Naive B cell (primary cell): Measurements from ENCODE around the gene HIF3A. TPM values are rescaled to one million over a fixed set of nuclear protein-coding genes. Genes with fewer than 3 reads are reported as not detected.
"Not testable (repeated sequence)": the region's sequence is repeated elsewhere in the genome, so short reads cannot be mapped to it uniquely, and the experiment has no call there.

Source experiments
- ATAC-seq, 2 donors: fragments of 150-1000 bp; cut with Tn5 transposase; 2 replicates each; pipeline ENCODE4 v1.10.0; 2021; ENCODE audit warnings: low read depth in 2 of 2, mild to moderate bottlenecking in 2 of 2, moderate library complexity in 2 of 2
- DNase-seq: peaks from one replicate; pipeline ENCODE4 v3.0.0; 2022
- H3K27ac Mint-ChIP-seq, 6 donors: one replicate each; pipeline ENCODE4 v1.8.0; 2020 to 2022; ENCODE audit warnings: mild to moderate bottlenecking in 6 of 6, mixed read lengths in 6 of 6, moderate library complexity in 5 of 6, inconsistent platforms in 2 of 6
- H3K27me3 Mint-ChIP-seq, 3 donors: one replicate each; pipeline ENCODE4 v1.8.0; 2021 to 2022; ENCODE audit warnings: mixed read lengths in 3 of 3, mild to moderate bottlenecking in 1 of 3
- H3K36me3 Mint-ChIP-seq, 2 donors: one replicate each; pipeline ENCODE4 v1.8.0; 2020 to 2022; ENCODE audit warnings: mixed read lengths in 2 of 2, inconsistent platforms in 1 of 2, mild to moderate bottlenecking in 1 of 2
- H3K4me1 Mint-ChIP-seq, 3 donors: one replicate each; pipeline ENCODE4 v1.8.0; 2020 to 2022; ENCODE audit warnings: mixed read lengths in 3 of 3, inconsistent platforms in 1 of 3, mild to moderate bottlenecking in 1 of 3, moderate library complexity in 1 of 3
- H3K4me3 Mint-ChIP-seq, 8 donors: one replicate each; pipeline ENCODE4 v1.8.0; 2020 to 2022; ENCODE audit warnings: mild to moderate bottlenecking in 8 of 8, mixed read lengths in 8 of 8, moderate library complexity in 8 of 8, inconsistent platforms in 2 of 8
- H3K9me3 Mint-ChIP-seq, 7 donors: one replicate each; pipeline ENCODE4 v1.8.0; 2020 to 2022; ENCODE audit warnings: mixed read lengths in 7 of 7, mild to moderate bottlenecking in 5 of 7, inconsistent platforms in 2 of 7, moderate library complexity in 1 of 7
- polyA plus RNA-seq, 6 donors: library from polyadenylated mRNA; unstranded; fragments of 300-500 nt; fragmentation: Illumina TruSeq; gene quantifications; one replicate each; pipeline ENCODE4 v1.2.3, GENCODE V29; 2021; ENCODE audit warnings: low read depth in 6 of 6

HIF3A gene
- polyA plus RNA-seq, 6 donors from 2014 or later, result not detected

GRCh38 chr19:46321653-46322052 lies 24.8 kb downstream of the HIF3A start:
- Mint-ChIP-seq H3K27me3 (peaks cover 0 to 13% (median 6%) of the 10 kb centered on the region in 3 donors), H3K27ac (no peak overlapping the region), H3K9me3 (peaks cover 5 to 15% (median 12%) of the 10 kb centered on the region in 7 donors), H3K4me3 (no peak overlapping the region), H3K4me1 (no peaks in the 10 kb centered on the region), H3K36me3 (peaks cover 8 to 15% of the 10 kb centered on the region in 2 donors)
- ATAC-seq (no peak), DNase-seq (no peak)

GRCh38 chr19:46323227-46323626 lies 26.4 kb downstream of the HIF3A start:
- peaks cover 15 to 17% of the 10 kb centered on the region in 2 donors for H3K36me3 Mint-ChIP-seq
- H3K4me1 Mint-ChIP-seq, DNase-seq: not testable (repeated sequence)

GRCh38 chr19:46324277-46324676 lies 27.4 kb downstream of the HIF3A start:
- no peak for ATAC-seq
- Mint-ChIP-seq H3K9me3 (peaks cover 11 to 35% (median 29%) of the 10 kb centered on the region in 7 donors), H3K4me1 (no peaks in the 10 kb centered on the region), H3K27ac (no peak overlapping the region), H3K36me3 (peaks cover 17 to 20% of the 10 kb centered on the region in 2 donors), H3K4me3 (no peak overlapping the region), H3K27me3 (peaks cover 0 to 15% (median 7%) of the 10 kb centered on the region in 3 donors)
- no peak for DNase-seq

More at GRCh38 chr19:46323227-46323626, 26.4 kb downstream of the HIF3A start:
- Mint-ChIP-seq H3K9me3 (peaks cover 8 to 27% (median 23%) of the 10 kb centered on the region in 7 donors), H3K27ac (peak overlapping the region in 1 of 6 donors; percentile 44), H3K27me3 (peaks cover 0 to 13% (median 6%) of the 10 kb centered on the region in 3 donors)
- not testable (repeated sequence) for H3K4me3 Mint-ChIP-seq, ATAC-seq

- ATAC-seq, result no peak
- Mint-ChIP-seq H3K27ac (no peak overlapping the region), H3K27me3 (peaks cover 4 to 33% (median 15%) of the 10 kb centered on the region in 3 donors), H3K4me1 (peaks cover 0 to 10% (median 0%) of the 10 kb centered on the region in 3 donors), H3K9me3 (peaks cover 13 to 42% (median 36%) of the 10 kb centered on the region in 7 donors), H3K36me3 (peaks cover 20 to 34% of the 10 kb centered on the region in 2 donors), H3K4me3 (peak overlapping the region in 1 of 8 donors; percentile 12)
- DNase-seq, result no peak
Observed at GRCh38 chr19:46326608-46327007, 29.8 kb downstream of the HIF3A start.

- Mint-ChIP-seq H3K27ac (no peak overlapping the region), H3K9me3 (peaks cover 13 to 42% (median 36%) of the 10 kb centered on the region in 7 donors)
Observed at GRCh38 chr19:46328079-46328478, 31.2 kb downstream of the HIF3A start.

GRCh38 chr19:46330319-46330918 lies 33.6 kb downstream of the HIF3A start:
- H3K9me3 Mint-ChIP-seq, result peaks cover 12 to 40% (median 34%) of the 10 kb centered on the region in 7 donors
- peaks cover 20 to 31% of the 10 kb centered on the region in 2 donors for H3K36me3 Mint-ChIP-seq
- H3K4me3 Mint-ChIP-seq, result peak overlapping the region in 1 of 8 donors; percentile 63
- ATAC-seq (no peak), DNase-seq (no peak)
- H3K27ac Mint-ChIP-seq, result peak overlapping the region in 2 of 6 donors; percentile 9 to 84
- H3K27me3 Mint-ChIP-seq, result peaks cover 9 to 30% (median 19%) of the 10 kb centered on the region in 3 donors
- peaks cover 0 to 10% (median 0%) of the 10 kb centered on the region in 3 donors for H3K4me1 Mint-ChIP-seq

More at GRCh38 chr19:46328079-46328478, 31.2 kb downstream of the HIF3A start:
- peaks cover 0 to 10% (median 0%) of the 10 kb centered on the region in 3 donors for H3K4me1 Mint-ChIP-seq
- peaks cover 20 to 34% of the 10 kb centered on the region in 2 donors for H3K36me3 Mint-ChIP-seq
- H3K27me3 Mint-ChIP-seq, result peaks cover 6 to 33% (median 16%) of the 10 kb centered on the region in 3 donors
- no peak for ATAC-seq
- no peak for DNase-seq
- no peak overlapping the region for H3K4me3 Mint-ChIP-seq

- Mint-ChIP-seq H3K27ac (peak overlapping the region in 1 of 6 donors; percentile 15), H3K4me1 (peaks cover 0 to 8% (median 3%) of the 10 kb centered on the region in 3 donors)
Observed at GRCh38 chr19:46337487-46337886, 40.6 kb downstream of the HIF3A start.

GRCh38 chr19:46339446-46339845 lies 42.6 kb downstream of the HIF3A start:
- Mint-ChIP-seq H3K27me3 (peaks cover 11 to 53% (median 45%) of the 10 kb centered on the region in 3 donors), H3K9me3 (peaks cover 0 to 1% (median 0%) of the 10 kb centered on the region in 7 donors), H3K4me3 (no peak overlapping the region), H3K36me3 (no peaks in the 10 kb centered on the region), H3K4me1 (peaks cover 0 to 8% (median 3%) of the 10 kb centered on the region in 3 donors), H3K27ac (peak overlapping the region in 2 of 6 donors; percentile 1 to 71)
- ATAC-seq, result no peak
- no peak for DNase-seq

More at GRCh38 chr19:46337487-46337886, 40.6 kb downstream of the HIF3A start:
- Mint-ChIP-seq H3K4me3 (no peak overlapping the region), H3K36me3 (no peaks in the 10 kb centered on the region), H3K9me3 (peaks cover 0 to 1% (median 0%) of the 10 kb centered on the region in 7 donors), H3K27me3 (peaks cover 10 to 35% (median 30%) of the 10 kb centered on the region in 3 donors)
- ATAC-seq, result no peak
- no peak for DNase-seq

GRCh38 chr19:46340051-46340659 lies 43.3 kb downstream of the HIF3A start:
- peaks cover 0 to 8% (median 3%) of the 10 kb centered on the region in 3 donors for H3K4me1 Mint-ChIP-seq
- no peak for ATAC-seq
- peaks cover 11 to 57% (median 47%) of the 10 kb centered on the region in 3 donors for H3K27me3 Mint-ChIP-seq
- no peak overlapping the region for H3K4me3 Mint-ChIP-seq
- no peaks in the 10 kb centered on the region for H3K36me3 Mint-ChIP-seq
- H3K27ac Mint-ChIP-seq, result peak overlapping the region in 1 of 6 donors; percentile 16
- peaks cover 0 to 1% (median 0%) of the 10 kb centered on the region in 7 donors for H3K9me3 Mint-ChIP-seq
- DNase-seq, result no peak

GRCh38 chr19:46341937-46342336 lies 45.1 kb downstream of the HIF3A start:
- ATAC-seq (no peak), DNase-seq (no peak)
- peaks cover 4 to 11% (median 8%) of the 10 kb centered on the region in 3 donors for H3K4me1 Mint-ChIP-seq
- H3K9me3 Mint-ChIP-seq, result peaks cover 0 to 1% (median 0%) of the 10 kb centered on the region in 7 donors
- H3K27ac Mint-ChIP-seq, result peak overlapping the region in 1 of 6 donors; percentile 42
- H3K4me3 Mint-ChIP-seq, result no peak overlapping the region
- no peaks in the 10 kb centered on the region for H3K36me3 Mint-ChIP-seq
- H3K27me3 Mint-ChIP-seq, result peaks cover 17 to 60% (median 53%) of the 10 kb centered on the region in 3 donors

GRCh38 chr19:46344363-46344762 lies 47.5 kb downstream of the HIF3A start:
- no peaks in the 10 kb centered on the region for H3K9me3 Mint-ChIP-seq
- peak overlapping the region in 2 of 8 donors; percentile 76 to 97 for H3K4me3 Mint-ChIP-seq
- H3K27me3 Mint-ChIP-seq, result peaks cover 17 to 48% (median 41%) of the 10 kb centered on the region in 3 donors
- H3K27ac Mint-ChIP-seq, result no peak overlapping the region
- DNase-seq, result no peak
- ATAC-seq, result no peak
- H3K36me3 Mint-ChIP-seq, result no peaks in the 10 kb centered on the region
- H3K4me1 Mint-ChIP-seq, result peaks cover 25 to 35% (median 33%) of the 10 kb centered on the region in 3 donors

- DNase-seq (no peak), ATAC-seq (no peak)
- peak overlapping the region; percentile 79 to 98 (median 96) for H3K4me3 Mint-ChIP-seq
- peak overlapping the region in 2 of 6 donors; percentile 4 to 55 for H3K27ac Mint-ChIP-seq
- H3K27me3 Mint-ChIP-seq, result peaks cover 15 to 40% (median 35%) of the 10 kb centered on the region in 3 donors
- no peaks in the 10 kb centered on the region for H3K36me3 Mint-ChIP-seq
- H3K9me3 Mint-ChIP-seq, result no peaks in the 10 kb centered on the region
- peaks cover 33 to 42% (median 40%) of the 10 kb centered on the region in 3 donors for H3K4me1 Mint-ChIP-seq
Observed at GRCh38 chr19:46345157-46345556, 48.3 kb downstream of the HIF3A start.

- Mint-ChIP-seq H3K4me3 (peak within 1 kb of the TSS; percentile 79 to 98 (median 96)), H3K27ac (peak within 1 kb of the TSS; percentile 87 to 96 (median 94)), H3K36me3 (no peaks in the 10 kb centered on the region), H3K4me1 (peaks cover 45 to 56% (median 51%) of the 10 kb centered on the region in 3 donors), H3K27me3 (peaks cover 12 to 30% (median 29%) of the 10 kb centered on the region in 3 donors), H3K9me3 (no peaks in the 10 kb centered on the region)
- peak; percentile 77 to 78 for ATAC-seq
- peak; percentile 88 for DNase-seq
Observed at GRCh38 chr19:46346821-46347571, 50.2 kb downstream of the HIF3A start, which contains the start of gene PPP5C. TSS of gene PPP5C (plus strand) at chr19:46347087. CDS start at chr19:46347097, 10 bp downstream.
